Testis (tissue), 3 donors: ENCODE data around the gene DCXR. TPM values are rescaled to one million over a fixed set of nuclear protein-coding genes. Genes with fewer than 3 reads are reported as not detected.

Experiments
- DNase-seq: peaks from one replicate; pipeline ENCODE4 v3.0.0-alpha.2; 2019
- H3K27ac ChIP-seq, 2 donors: fragments of 200-600 bp; sonication (generic); one replicate each; pipeline ENCODE4 v1.5.1; 2019
- H3K27me3 ChIP-seq: fragments of 200-600 bp; sonication (generic); one replicate; pipeline ENCODE4 v1.5.1; 2019
- H3K36me3 ChIP-seq: fragments of 200-600 bp; sonication (generic); one replicate; pipeline ENCODE4 v1.5.1; 2017; ENCODE audit warnings: low read depth; ENCODE audit errors: missing control alignments
- H3K4me1 ChIP-seq: fragments of 200-600 bp; sonication (generic); one replicate; pipeline ENCODE4 v1.5.1; 2019
- H3K4me3 ChIP-seq, 2 donors: fragments of 200-600 bp; sonication (generic); one replicate each; pipeline ENCODE4 v1.5.1; 2017 to 2019
- H3K9me3 ChIP-seq: fragments of 200-600 bp; sonication (generic); one replicate; pipeline ENCODE4 v1.5.1; 2017
- CTCF ChIP-seq, 3 experiments: fragments of 450-650 bp in 2 of 3; fragments of 200-600 bp in 1 of 3; sonication (generic) in 1 of 3; IDR thresholded peaks; one replicate each; pipeline ENCODE4 v1.5.1; 2016 to 2019; ENCODE audit warnings: antibody characterized with exemption in 3 of 3, mild to moderate bottlenecking in 2 of 3, moderate library complexity in 1 of 3
- POLR2A ChIP-seq: fragments of 450-650 bp; IDR thresholded peaks from one replicate; pipeline ENCODE4 v1.6.1; 2017; ENCODE audit warnings: antibody characterized with exemption, mild to moderate bottlenecking, moderate library complexity
- WGBS, 2 donors: methylation state at CpG; one replicate each; pipeline ENCODE4 v1.1.5; 2018; 5-methylcytosine and 5-hydroxymethylcytosine counted together
- intact Hi-C: fragments of 100-400 bp; cut with DNase I; formaldehyde crosslinking; loops from one replicate; pipeline ENCODE4 v1.15.1; 2023; ENCODE audit warnings: low total_unique reads
- polyA plus RNA-seq: library from polyadenylated mRNA; stranded (reverse); fragments of 350-450 nt; fragmentation: Illumina TruSeq; extraction: RNeasy Lipid Tissue Mini Kit (QIAGEN cat#74804); gene quantifications from one replicate; pipeline ENCODE4 v1.2.3, GENCODE V29; 2014; ENCODE audit warnings: low read depth, low replicate concordance; ENCODE audit not compliant: insufficient read depth
- total RNA-seq, 2 donors: library from RNA; depleted of rRNA; stranded (reverse); fragments of >200 nt; gene quantifications; one replicate each; pipeline ENCODE4 v1.2.3, GENCODE V29; 2016

The DCXR gene
- total and polyA plus RNA-seq, 3 donors from 2014 or later: 109 to 188 (median 134) TPM

- H3K4me3 ChIP-seq: no peak overlapping the region
- intact Hi-C loops: no loop called here
- DNase-seq: no peak
- H3K9me3 ChIP-seq: no peaks in the 10 kb centered on the region
- TF ChIP-seq POLR2A: no peak
- TF ChIP-seq CTCF (IDR thresholded peaks at IDR 0.05): no peak
- WGBS, 2 donors: 77 to 80% methylated on average over 10 to 19 of the region's 19 CpGs
- H3K27ac ChIP-seq: no peak overlapping the region
- peaks cover 10% of the 10 kb centered on the region for H3K4me1 ChIP-seq
- no peaks in the 10 kb centered on the region for H3K27me3 ChIP-seq
- H3K36me3 ChIP-seq: no peaks in the 10 kb centered on the region
These were observed 19.1 kb downstream of the DCXR start for GRCh38 chr17:82018152-82018988.

GRCh38 chr17:82017612-82018151, 19.8 kb downstream of the DCXR start:
- intact Hi-C loops: no loop called here
- 84% methylated on average over 13 of the region's 13 CpGs; no CpG with 5 or more reads in 1 of the 2 donors for WGBS, 2 donors
- no peaks in the 10 kb centered on the region for H3K36me3 ChIP-seq

GRCh38 chr17:82016875-82017459, 20.5 kb downstream of the DCXR start:
- peaks cover 13% of the 10 kb centered on the region for H3K4me1 ChIP-seq
- 91 to 93% methylated on average over 21 to 23 of the region's 24 CpGs for WGBS, 2 donors
- no peaks in the 10 kb centered on the region for H3K36me3 ChIP-seq
- DNase-seq: no peak
- no peak for TF ChIP-seq CTCF (IDR thresholded peaks at IDR 0.05)
- no peak for TF ChIP-seq POLR2A
- no peaks in the 10 kb centered on the region for H3K27me3 ChIP-seq
- no peak overlapping the region for H3K27ac ChIP-seq
- intact Hi-C loops: no loop called here
- H3K9me3 ChIP-seq: no peaks in the 10 kb centered on the region
- no peak overlapping the region for H3K4me3 ChIP-seq

More at GRCh38 chr17:82017612-82018151, 19.8 kb downstream of the DCXR start:
- no peaks in the 10 kb centered on the region for H3K9me3 ChIP-seq
- no peak overlapping the region for H3K27ac ChIP-seq
- no peaks in the 10 kb centered on the region for H3K27me3 ChIP-seq
- TF ChIP-seq POLR2A (no peak), CTCF (IDR thresholded peaks at IDR 0.05) (no peak)
- no peak for DNase-seq
- H3K4me1 ChIP-seq: peaks cover 15% of the 10 kb centered on the region
- no peak overlapping the region for H3K4me3 ChIP-seq

- WGBS, 2 donors: 91 to 95% methylated on average over 7 to 22 of the region's 28 CpGs
- H3K4me3 ChIP-seq: no peak overlapping the region
These were observed 21.2 kb downstream of the DCXR start for GRCh38 chr17:82016061-82016874.

More at GRCh38 chr17:82016061-82016874, 21.2 kb downstream of the DCXR start:
- H3K9me3 ChIP-seq: no peaks in the 10 kb centered on the region
- no peaks in the 10 kb centered on the region for H3K27me3 ChIP-seq
- intact Hi-C loops: no loop called here
- H3K27ac ChIP-seq: no peak overlapping the region
- no peak for TF ChIP-seq CTCF (IDR thresholded peaks at IDR 0.05)
- TF ChIP-seq POLR2A: no peak
- H3K4me1 ChIP-seq: peaks cover 6% of the 10 kb centered on the region
- no peaks in the 10 kb centered on the region for H3K36me3 ChIP-seq
- no peak for DNase-seq
